ENCODE data around the gene FFAR3. TPM values are rescaled to one million over a fixed set of nuclear protein-coding genes. Genes with fewer than 3 reads are reported as not detected.
"Not testable (repeated sequence)": the region's sequence is repeated elsewhere in the genome, so short reads cannot be mapped to it uniquely, and the experiment has no call there.

FFAR3 gene
- polyA plus RNA-seq, 1 donor: 0.08 TPM

DNA sequence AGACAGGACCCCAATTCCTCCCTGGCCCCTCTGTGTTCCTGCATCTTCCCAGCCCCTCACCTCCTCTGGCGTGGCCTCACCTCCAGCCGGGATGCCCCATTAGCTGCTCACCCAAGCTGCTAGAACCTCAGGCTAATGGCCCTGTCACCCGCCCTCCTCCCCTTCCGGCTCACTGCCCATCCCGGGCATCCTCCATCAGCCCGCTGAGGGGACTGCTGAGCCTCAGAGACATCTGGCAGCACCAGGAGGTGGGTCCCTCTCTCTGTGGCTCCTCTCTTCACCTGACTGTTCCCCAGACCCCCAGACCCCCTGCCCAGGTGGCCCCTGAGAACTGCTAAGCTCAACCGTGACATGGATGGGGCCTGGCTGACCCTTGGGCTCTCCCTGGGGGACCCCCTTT is 7.7 kb upstream of the FFAR3 start:
- no peak for DNase-seq (ENCODE audit: low read depth)

DNA sequence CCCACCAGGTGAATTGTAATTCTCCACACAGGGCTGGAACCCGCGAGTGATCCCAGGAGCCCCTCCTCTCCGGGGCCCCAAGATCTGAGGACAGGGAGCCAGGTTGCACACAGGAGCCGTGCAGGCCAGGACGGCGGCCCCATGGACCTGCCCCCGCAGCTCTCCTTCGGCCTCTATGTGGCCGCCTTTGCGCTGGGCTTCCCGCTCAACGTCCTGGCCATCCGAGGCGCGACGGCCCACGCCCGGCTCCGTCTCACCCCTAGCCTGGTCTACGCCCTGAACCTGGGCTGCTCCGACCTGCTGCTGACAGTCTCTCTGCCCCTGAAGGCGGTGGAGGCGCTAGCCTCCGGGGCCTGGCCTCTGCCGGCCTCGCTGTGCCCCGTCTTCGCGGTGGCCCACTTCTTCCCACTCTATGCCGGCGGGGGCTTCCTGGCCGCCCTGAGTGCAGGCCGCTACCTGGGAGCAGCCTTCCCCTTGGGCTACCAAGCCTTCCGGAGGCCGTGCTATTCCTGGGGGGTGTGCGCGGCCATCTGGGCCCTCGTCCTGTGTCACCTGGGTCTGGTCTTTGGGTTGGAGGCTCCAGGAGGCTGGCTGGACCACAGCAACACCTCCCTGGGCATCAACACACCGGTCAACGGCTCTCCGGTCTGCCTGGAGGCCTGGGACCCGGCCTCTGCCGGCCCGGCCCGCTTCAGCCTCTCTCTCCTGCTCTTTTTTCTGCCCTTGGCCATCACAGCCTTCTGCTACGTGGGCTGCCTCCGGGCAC is 6.7 kb upstream of the FFAR3 start:
- no peak for DNase-seq (ENCODE audit: low read depth)

GRCh38 chr19:35352177-35352447 is 6.1 kb upstream of the FFAR3 start:
- DNase-seq (ENCODE audit: low read depth): no peak

GRCh38 chr19:35352448-35353304 is 5.6 kb upstream of the FFAR3 start:
- DNase-seq (ENCODE audit: low read depth): no peak

DNA sequence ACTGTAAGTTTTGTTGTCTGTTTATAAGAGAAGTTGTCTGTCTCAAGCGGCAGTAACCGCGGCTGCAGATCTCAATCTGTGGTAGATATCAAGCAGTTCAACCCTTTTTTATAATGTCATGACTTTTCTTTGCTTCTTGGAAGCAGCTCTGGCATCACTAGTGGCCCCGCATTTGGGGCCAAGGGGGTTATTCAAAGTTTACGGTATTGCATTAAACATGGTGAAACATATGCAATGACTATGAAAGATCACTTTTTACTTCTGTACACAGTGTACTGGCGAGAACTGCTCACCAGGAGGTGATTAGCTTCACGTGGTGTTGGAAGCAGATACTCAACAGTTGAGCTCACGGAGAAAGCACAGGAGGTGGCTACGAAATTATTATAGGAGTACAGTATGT is 4.6 kb upstream of the FFAR3 start:
- DNase-seq (ENCODE audit: low read depth): no peak

GRCh38 chr19:35354898-35355297 is 3.4 kb upstream of the FFAR3 start:
- no peak for DNase-seq (ENCODE audit: low read depth)

DNA sequence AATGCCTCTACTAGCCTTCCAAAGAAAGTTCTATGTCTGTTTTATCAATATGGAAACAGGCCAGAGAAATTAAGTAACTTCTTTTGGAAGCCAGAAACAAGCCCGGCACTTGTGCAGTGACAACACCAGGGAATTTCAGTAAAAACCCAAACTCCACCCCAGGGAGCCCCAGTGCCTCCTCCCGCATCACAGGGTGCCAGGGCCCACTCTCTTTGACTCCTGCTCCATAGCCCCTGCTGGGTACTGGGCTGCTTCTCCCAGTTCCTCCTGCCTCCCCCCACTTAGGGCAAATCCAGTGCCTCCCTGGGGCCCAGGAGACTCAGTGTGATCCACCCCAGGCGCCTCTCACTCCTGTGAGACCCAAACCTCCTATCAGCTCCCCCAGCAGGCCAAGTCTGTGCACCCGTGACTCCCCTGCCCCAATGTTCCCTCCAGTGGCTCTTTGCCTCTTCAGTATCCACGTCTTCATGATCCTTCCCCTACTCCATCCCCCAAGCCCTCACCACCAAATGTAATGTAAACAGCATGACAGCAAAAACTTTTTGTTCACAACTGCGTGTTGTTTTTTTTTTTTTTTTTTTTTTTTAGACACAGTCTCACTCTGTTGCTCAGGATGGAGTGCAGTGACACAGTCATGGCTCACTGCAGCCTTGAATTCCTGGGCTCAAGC is 2.3 kb upstream of the FFAR3 start:
- DNase-seq (ENCODE audit: low read depth): no peak

GRCh38 chr19:35358834-35359233 is 574 bp downstream of the FFAR3 start:
- DNase-seq (ENCODE audit: low read depth): not testable (repeated sequence)

DNA sequence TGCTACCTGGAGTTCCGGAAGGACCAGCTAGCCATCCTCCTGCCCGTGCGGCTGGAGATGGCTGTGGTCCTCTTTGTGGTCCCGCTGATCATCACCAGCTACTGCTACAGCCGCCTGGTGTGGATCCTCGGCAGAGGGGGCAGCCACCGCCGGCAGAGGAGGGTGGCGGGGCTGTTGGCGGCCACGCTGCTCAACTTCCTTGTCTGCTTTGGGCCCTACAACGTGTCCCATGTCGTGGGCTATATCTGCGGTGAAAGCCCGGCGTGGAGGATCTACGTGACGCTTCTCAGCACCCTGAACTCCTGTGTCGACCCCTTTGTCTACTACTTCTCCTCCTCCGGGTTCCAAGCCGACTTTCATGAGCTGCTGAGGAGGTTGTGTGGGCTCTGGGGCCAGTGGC is 1.1 kb downstream of the FFAR3 start:
- DNase-seq (ENCODE audit: low read depth): not testable (repeated sequence)

- DNase-seq (ENCODE audit: low read depth): not testable (repeated sequence)
Observed at GRCh38 chr19:35360081-35360480, 1.8 kb downstream of the FFAR3 start.

DNA sequence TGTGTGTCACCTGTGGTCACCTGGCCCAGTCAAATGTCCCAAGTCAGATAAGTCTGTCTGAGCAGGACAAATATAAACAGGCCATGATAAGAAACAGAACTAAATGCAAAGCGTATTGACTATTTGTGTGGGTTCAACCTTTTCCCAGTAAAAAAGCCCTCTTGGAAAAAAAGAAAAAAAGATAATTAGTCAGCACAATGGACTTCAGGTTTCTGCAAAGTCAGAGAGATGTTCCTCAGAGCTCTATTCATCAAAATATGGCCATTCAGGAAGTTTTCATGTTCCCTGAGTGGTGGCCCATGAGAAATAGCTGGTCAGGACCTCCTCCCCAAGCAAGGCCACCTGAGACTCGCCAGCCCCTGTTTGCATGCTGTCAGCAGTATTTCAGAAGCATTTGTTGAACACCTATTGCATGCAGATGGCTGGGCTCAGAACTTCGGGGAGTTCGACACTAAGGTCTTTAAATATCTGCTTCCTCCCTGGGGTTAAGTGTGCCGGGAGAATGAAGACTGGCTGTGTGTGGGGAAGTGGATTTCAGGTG is 2.7 kb downstream of the FFAR3 start:
- DNase-seq (ENCODE audit: low read depth): no peak

- no peak for DNase-seq (ENCODE audit: low read depth)
Observed at GRCh38 chr19:35362261-35363000, 4.2 kb downstream of the FFAR3 start.

GRCh38 chr19:35363001-35363590 is 4.8 kb downstream of the FFAR3 start:
- DNase-seq (ENCODE audit: low read depth): no peak

DNA sequence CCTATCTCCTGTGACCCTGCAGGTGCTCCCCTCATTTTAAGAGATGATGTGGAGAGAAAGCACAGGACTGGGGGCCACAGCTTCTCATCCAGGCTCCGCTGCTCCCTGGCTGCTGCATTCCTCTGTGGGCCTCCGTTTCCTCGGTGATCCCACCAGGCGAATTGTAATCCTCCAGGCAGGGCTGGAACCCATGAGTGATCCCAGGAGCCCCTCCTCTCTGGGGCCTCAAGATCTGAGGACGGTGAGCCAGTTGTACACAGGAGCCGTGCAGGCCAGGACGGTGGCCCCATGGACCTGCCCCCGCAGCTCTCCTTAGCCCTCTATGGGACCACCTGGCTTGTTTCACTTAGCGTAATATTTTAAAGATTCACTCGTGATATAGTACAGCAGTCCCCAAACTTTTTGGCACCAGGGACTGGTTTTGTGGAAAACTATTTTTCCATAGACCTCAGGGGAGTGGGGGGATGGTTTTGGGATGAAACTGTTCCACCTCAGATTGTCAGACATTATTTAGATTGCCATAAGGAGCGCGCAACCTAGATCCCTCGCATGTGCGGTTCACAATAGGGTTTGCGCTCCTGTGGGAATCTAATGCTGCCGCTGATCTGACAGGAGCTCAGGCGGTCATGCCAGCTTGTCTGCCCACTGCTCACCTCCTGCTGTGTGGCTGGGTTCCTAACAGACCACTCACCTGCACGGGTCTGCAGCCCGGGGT is 5.6 kb downstream of the FFAR3 start:
- DNase-seq (ENCODE audit: low read depth): no peak

- no peak for DNase-seq (ENCODE audit: low read depth)
Observed at GRCh38 chr19:35365303-35365702, 7.0 kb downstream of the FFAR3 start.

DNA sequence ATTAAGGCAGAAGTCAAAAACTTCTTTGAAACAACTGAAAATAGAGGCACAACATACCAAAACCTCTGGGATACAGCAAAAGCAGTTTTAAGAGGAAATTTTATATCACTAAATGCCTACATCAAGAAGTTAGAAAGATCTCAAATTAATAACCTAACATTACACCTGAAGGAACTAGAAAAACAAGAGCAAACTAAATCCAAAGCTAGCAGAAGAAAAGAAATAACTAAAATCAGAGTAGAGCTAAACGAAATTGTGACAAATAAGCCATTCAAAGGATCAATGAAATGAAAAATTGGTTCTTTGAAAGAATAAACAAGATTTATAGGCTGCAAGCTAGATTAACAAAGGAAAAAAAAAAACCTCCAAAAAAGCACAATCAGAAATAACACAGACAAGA is 10.1 kb downstream of the FFAR3 start:
- DNase-seq (ENCODE audit: low read depth): no peak

DNA sequence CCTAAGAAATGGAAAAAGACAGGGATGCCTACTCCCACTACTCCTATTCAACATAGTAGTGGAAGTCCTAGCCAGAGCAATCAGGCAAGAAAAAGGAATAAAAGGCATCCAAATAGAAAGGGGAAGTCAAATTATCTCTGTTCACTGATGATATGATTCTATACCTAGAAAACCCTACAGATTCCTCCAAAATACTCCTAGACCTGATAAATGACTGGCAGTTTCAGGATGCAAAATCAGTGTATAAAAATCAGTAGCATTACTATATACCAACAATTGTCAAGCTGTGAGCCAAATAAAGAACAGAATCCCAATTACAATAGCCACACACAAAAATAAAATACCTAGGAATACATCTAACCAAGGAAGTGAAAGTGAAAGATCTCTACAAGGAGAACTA is 11.3 kb downstream of the FFAR3 start:
- no peak for DNase-seq (ENCODE audit: low read depth)

DNA sequence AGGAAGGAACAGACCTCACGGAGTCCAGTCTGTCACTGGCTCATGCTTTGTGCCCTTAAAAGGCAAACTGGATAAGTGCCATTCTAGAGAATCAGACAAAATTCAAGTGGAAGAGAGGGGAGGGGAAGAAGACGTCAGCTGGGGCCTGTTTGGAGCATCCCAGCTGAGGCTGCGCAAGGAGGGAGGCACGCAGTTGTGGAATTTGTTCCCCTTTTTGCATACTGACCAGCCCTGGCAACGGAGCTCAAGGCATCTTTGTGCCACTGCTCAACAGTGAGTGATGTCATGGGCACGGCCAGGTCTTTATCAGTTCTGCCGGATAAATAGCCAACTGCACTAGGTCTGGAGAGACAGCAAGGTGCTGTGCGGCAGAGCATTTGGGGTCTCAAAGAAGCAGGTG is 12.5 kb downstream of the FFAR3 start, which contains the start of gene GPR42:
Gene GPR42, plus strand, starts transcription at position 347 of the 400 bp plus-strand sequence. CDS start 292 bp downstream, outside the sequence.
- DNase-seq (ENCODE audit: low read depth): no peak

- DNase-seq (ENCODE audit: low read depth): no peak
Observed at GRCh38 chr19:35373492-35373891, 15.2 kb downstream of the FFAR3 start.

DNA sequence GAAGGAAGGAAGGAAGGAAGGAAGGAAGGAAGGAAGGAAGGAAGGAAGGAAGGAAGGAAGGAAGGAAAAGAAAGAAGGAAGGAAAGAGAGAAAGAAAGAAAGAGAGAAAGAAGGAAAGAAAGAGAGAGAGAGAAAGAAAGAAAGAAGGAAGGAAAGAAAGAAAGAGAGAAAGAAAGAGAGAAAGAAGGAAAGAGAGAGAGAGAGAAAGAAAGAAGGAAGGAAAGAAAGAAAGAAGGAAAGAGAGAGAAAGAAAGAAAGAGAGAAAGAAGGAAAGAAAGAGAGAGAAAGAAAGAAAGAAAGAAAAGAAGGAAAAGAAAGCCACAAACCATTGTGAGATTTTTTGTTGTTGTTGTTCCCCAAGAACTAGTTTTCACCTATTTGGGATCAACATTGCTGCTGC is 15.8 kb downstream of the FFAR3 start:
- not testable (repeated sequence) for DNase-seq (ENCODE audit: low read depth)
